Hepatocyte (in vitro differentiated cells): ENCODE measurements around the gene SLC25A3.

Source experiments
- CTCF ChIP-seq: fragments of 200-600 bp; sonication (generic); IDR thresholded peaks from 2 replicates; pipeline ENCODE4 v1.5.1; 2016; ENCODE audit warnings: antibody characterized with exemption, mild to moderate bottlenecking; ENCODE audit not compliant: poor library complexity
- EZH2 ChIP-seq: fragments of 200-600 bp; sonication (generic); IDR thresholded peaks from 2 replicates; pipeline ENCODE4 v1.6.1; 2016; ENCODE audit warnings: antibody characterized with exemption, mild to moderate bottlenecking, borderline replicate concordance
- EZH2phosphoT487 ChIP-seq: fragments of 200-600 bp; sonication (generic); IDR thresholded peaks from one replicate; pipeline ENCODE4 v1.6.1; 2018; ENCODE audit warnings: antibody characterized with exemption, mild to moderate bottlenecking, low read depth, moderate library complexity; ENCODE audit not compliant: unreplicated experiment, severe bottlenecking

- TF ChIP-seq CTCF = no peak
- TF ChIP-seq EZH2 = no peak
- no peak for TF ChIP-seq EZH2phosphoT487
These were observed 14.7 kb upstream of the SLC25A3 start for GRCh38 chr12:98578821-98579220.
